IMR-90 (cell line): ENCODE data around the gene NELL2. TPM values are rescaled to one million over a fixed set of nuclear protein-coding genes. Genes with fewer than 3 reads are reported as not detected.

Experiments
- ATAC-seq: fragments of 200-7000 bp; cut with Tn5 transposase; 2 replicates; pipeline ENCODE4 v1.9.1; 2020; ENCODE audit warnings: low read depth, mild to moderate bottlenecking, moderate library complexity
- BruUV-seq: library from RNA; stranded (reverse); fragments of 400-500 nt; replicated peaks from 2 replicates; lab custom pipeline; 2021; lab: Mats Ljungman, UMichigan
- CTCF ChIA-PET: fragments of 300-600 bp; formaldehyde crosslinking; extraction: SDS; loops from one replicate; lab custom pipeline; 2021; ENCODE audit warnings: antibody characterized with exemption; lab: Yijun Ruan, JAX
- POLR2A ChIA-PET: fragments of 300-600 bp; sonication (Branson Sonifier 250); formaldehyde crosslinking; loops from one replicate; lab custom pipeline; 2022; ENCODE audit warnings: antibody characterized with exemption; ENCODE audit not compliant: unreplicated experiment; lab: Charles Lee
- DNase-seq: peaks from one replicate; pipeline ENCODE4 v3.0.0; 2013
- H2AFZ ChIP-seq: replicated peaks from 2 replicates; pipeline ENCODE3; 2013; ENCODE audit warnings: low read length, mild to moderate bottlenecking; ENCODE audit not compliant: poor library complexity
- H2AK5ac ChIP-seq: 2 replicates; pipeline ENCODE4 v1.6.1; 2013; ENCODE audit warnings: low read depth, low read length, inconsistent platforms
- H2AK9ac ChIP-seq: replicated peaks from 2 replicates; pipeline ENCODE3; 2013; ENCODE audit warnings: mild to moderate bottlenecking, low read depth, low read length, moderate library complexity; ENCODE audit not compliant: poor library complexity
- H2BK120ac ChIP-seq: 2 replicates; pipeline ENCODE4 v1.6.1; 2013; ENCODE audit warnings: low read depth, low read length, inconsistent platforms
- H2BK15ac ChIP-seq: 3 replicates; pipeline ENCODE4 v1.6.1; 2013; ENCODE audit warnings: low read depth, low read length, inconsistent platforms
- H2BK20ac ChIP-seq: 2 replicates; pipeline ENCODE4 v1.6.1; 2013; ENCODE audit warnings: low read depth, mild to moderate bottlenecking, inconsistent platforms, low read length, moderate library complexity
- H2BK5ac ChIP-seq: 2 replicates; pipeline ENCODE4 v1.6.1; 2013; ENCODE audit warnings: mild to moderate bottlenecking, low read depth, low read length, inconsistent platforms; ENCODE audit not compliant: poor library complexity, severe bottlenecking
- H3K14ac ChIP-seq: replicated peaks from 2 replicates; pipeline ENCODE4 v1.6.1; 2013; ENCODE audit warnings: low read depth, low read length, inconsistent platforms
- H3K18ac ChIP-seq: 2 replicates; pipeline ENCODE4 v1.6.1; 2013; ENCODE audit warnings: low read depth, low read length, control low read depth
- H3K23ac ChIP-seq: 2 replicates; pipeline ENCODE4 v1.6.1; 2013; ENCODE audit warnings: low read depth, low read length, inconsistent platforms
- H3K27ac ChIP-seq: 2 replicates; pipeline ENCODE4 v1.5.1; 2013; ENCODE audit warnings: mild to moderate bottlenecking, control low read depth, low read length; ENCODE audit not compliant: insufficient read depth
- H3K27me3 ChIP-seq: 2 replicates; pipeline ENCODE4 v1.6.1; 2013; ENCODE audit warnings: low read length; ENCODE audit not compliant: control insufficient read depth, insufficient read depth
- H3K36me3 ChIP-seq: 2 replicates; pipeline ENCODE4 v1.6.1; 2013; ENCODE audit warnings: low read length, mixed read lengths; ENCODE audit not compliant: control insufficient read depth, insufficient read depth
- H3K4ac ChIP-seq: 2 replicates; pipeline ENCODE4 v1.6.1; 2013; ENCODE audit warnings: low read depth, low read length, inconsistent platforms
- H3K4me1 ChIP-seq: 2 replicates; pipeline ENCODE4 v1.6.1; 2013; ENCODE audit warnings: low read length, mixed read lengths; ENCODE audit not compliant: control insufficient read depth, insufficient read depth
- H3K4me2 ChIP-seq: 2 replicates; pipeline ENCODE4 v1.6.1; 2013; ENCODE audit warnings: low read depth, mild to moderate bottlenecking, control low read depth, low read length, moderate library complexity
- H3K4me3 ChIP-seq: 2 replicates; pipeline ENCODE4 v1.5.1; 2013; ENCODE audit warnings: low read depth, mild to moderate bottlenecking, control low read depth, low read length, moderate library complexity; ENCODE audit not compliant: insufficient read depth
- H3K56ac ChIP-seq: 2 replicates; pipeline ENCODE4 v1.6.1; 2013; ENCODE audit warnings: low read length, inconsistent platforms; ENCODE audit not compliant: insufficient read depth; ENCODE audit errors: extremely low read depth
- H3K79me1 ChIP-seq, 2 experiments: 2 replicates each; pipeline ENCODE4 v1.6.1; 2013; ENCODE audit warnings: low read length in 2 of 2, inconsistent platforms in 1 of 2, low read depth in 1 of 2
- H3K9ac ChIP-seq: 2 replicates; pipeline ENCODE4 v1.6.1; 2013; ENCODE audit warnings: low read depth, low read length, control low read depth
- H3K9me1 ChIP-seq: 2 replicates; pipeline ENCODE4 v1.6.1; 2013; ENCODE audit warnings: low read length, inconsistent platforms; ENCODE audit not compliant: insufficient read depth
- H3K9me3 ChIP-seq: 2 replicates; pipeline ENCODE4 v1.6.1; 2013; ENCODE audit warnings: low read length; ENCODE audit not compliant: control insufficient read depth, insufficient read depth
- H4K20me1 ChIP-seq: 2 replicates; pipeline ENCODE4 v1.6.1; 2013; ENCODE audit warnings: low read length, inconsistent platforms; ENCODE audit not compliant: insufficient read depth
- H4K5ac ChIP-seq: 2 replicates; pipeline ENCODE4 v1.6.1; 2013; ENCODE audit warnings: mild to moderate bottlenecking, low read depth, low read length, control low read depth
- H4K8ac ChIP-seq, 2 experiments: 2 replicates each; pipeline ENCODE4 v1.6.1; 2013; ENCODE audit warnings: low read depth in 2 of 2, low read length in 2 of 2, control low read depth in 1 of 2, inconsistent platforms in 1 of 2
- H4K91ac ChIP-seq: 2 replicates; pipeline ENCODE4 v1.6.1; 2013; ENCODE audit warnings: low read depth, low read length, inconsistent platforms; ENCODE audit not compliant: insufficient read depth
- BHLHE40 ChIP-seq: fragments of 150-350 bp; IDR thresholded peaks from 2 replicates; pipeline ENCODE4 v1.6.1; 2016; ENCODE audit warnings: mild to moderate bottlenecking, low read depth, low read length
- CEBPB ChIP-seq: IDR thresholded peaks from 2 replicates; pipeline ENCODE4 v1.6.1; 2012; ENCODE audit warnings: low read depth, low read length, improper control_type of control experiment
- CHD1 ChIP-seq: IDR thresholded peaks from 2 replicates; pipeline ENCODE4 v1.6.1; 2012; ENCODE audit warnings: low read depth, low read length, improper control_type of control experiment
- ELK1 ChIP-seq: fragments of 150-350 bp; IDR thresholded peaks from 2 replicates; pipeline ENCODE4 v1.6.1; 2016; ENCODE audit warnings: low read depth, mild to moderate bottlenecking, low read length, moderate library complexity, borderline replicate concordance
- FOS ChIP-seq: fragments of 150-350 bp; IDR thresholded peaks from 2 replicates; pipeline ENCODE4 v1.6.1; 2016; ENCODE audit warnings: low read depth, low read length
- MAZ ChIP-seq: IDR thresholded peaks from 2 replicates; pipeline ENCODE4 v1.6.1; 2012; ENCODE audit warnings: low read depth, mild to moderate bottlenecking, low read length, improper control_type of control experiment, moderate library complexity, borderline replicate concordance
- MXI1 ChIP-seq: IDR thresholded peaks from 2 replicates; pipeline ENCODE4 v1.6.1; 2012; ENCODE audit warnings: low read depth, mild to moderate bottlenecking, low read length, moderate library complexity, borderline replicate concordance
- NFE2L2 ChIP-seq: fragments of 150-350 bp; IDR thresholded peaks from 2 replicates; pipeline ENCODE4 v1.6.1; 2016; ENCODE audit warnings: low read depth, mild to moderate bottlenecking, low read length
- POLR2A ChIP-seq: IDR thresholded peaks from 2 replicates; pipeline ENCODE4 v1.6.1; 2012; ENCODE audit warnings: mild to moderate bottlenecking, low read depth, low read length
- RAD21 ChIP-seq: IDR thresholded peaks from 2 replicates; pipeline ENCODE4 v1.6.1; 2012; ENCODE audit warnings: low read length, improper control_type of control experiment
- RCOR1 ChIP-seq: IDR thresholded peaks from 2 replicates; pipeline ENCODE4 v1.6.1; 2012; ENCODE audit warnings: mild to moderate bottlenecking, low read length, improper control_type of control experiment; ENCODE audit not compliant: insufficient replicate concordance
- RFX5 ChIP-seq: IDR thresholded peaks from 2 replicates; pipeline ENCODE4 v1.8.0; 2012; ENCODE audit warnings: low read depth, mild to moderate bottlenecking, low read length, moderate library complexity
- SMC3 ChIP-seq: fragments of 150-350 bp; IDR thresholded peaks from 2 replicates; pipeline ENCODE4 v1.6.1; 2016; ENCODE audit warnings: low read depth, mild to moderate bottlenecking, antibody characterized with exemption, low read length, moderate library complexity
- WGBS, 2 experiments: methylation state at CpG; one replicate each; pipeline versions ENCODE4 v1.1.5 to v1.1.7; 2013; ENCODE audit warnings: missing lambda C conversion rate in 2 of 2; ENCODE audit not compliant: insufficient read length in 1 of 2; ENCODE audit errors: extremely low coverage in 2 of 2; 5-methylcytosine and 5-hydroxymethylcytosine counted together
- dilution Hi-C: fragments of 300-500 bp; cut with HindIII; formaldehyde crosslinking; loops from one replicate; pipeline ENCODE4 v1.14.3; 2018; ENCODE audit warnings: low sequenced_read_pairs; ENCODE audit not compliant: unreplicated experiment
- in situ Hi-C: fragments of 300-500 bp; cut with MboI; formaldehyde crosslinking; loops from 3 replicates; pipeline ENCODE4 v1.14.3; 2019; ENCODE audit warnings: low sequenced_read_pairs, inconsistent platforms, mixed read lengths
- intact Hi-C: fragments of 100-400 bp; cut with micrococcal nuclease; formaldehyde crosslinking; loops from 2 replicates; pipeline ENCODE4 v1.10.0; 2022
- polyA plus RNA-seq, 3 experiments: library from polyadenylated mRNA; depleted of rRNA; stranded (reverse); fragments of >200 nt; gene quantifications; 2 replicates each; pipeline ENCODE4 v1.2.3, GENCODE V29; 2012; ENCODE audit warnings: low replicate concordance in 1 of 3
- total RNA-seq: library from RNA; depleted of rRNA; stranded (reverse); fragments of >200 nt; gene quantifications from 2 replicates; pipeline ENCODE4 v1.2.3, GENCODE V29; 2012

The NELL2 gene
- total and polyA plus RNA-seq, 2 of the 4 experiments (the other 2 are of a cell fraction): 0.18 to 0.26 TPM

GRCh38 chr12:44847403-44847802, 28.7 kb downstream of the NELL2 start:
- CTCF ChIA-PET: interaction anchor here (0.7 kb wide), 1 partner anchor 129 kb away, joined by 4 read pairs; no protein-coding TSS in a partner anchor
- H2BK120ac ChIP-seq: no peak overlapping the region
- H4K20me1 ChIP-seq: no peaks in the 10 kb centered on the region
- H3K18ac ChIP-seq: no peak overlapping the region
- WGBS, 2 experiments: no CpG with 5 or more reads among the region's 1 CpG
- no peak overlapping the region for H3K4ac ChIP-seq
- in situ Hi-C loops: no loop called here
- BruUV-seq: no TSS peak
- H3K36me3 ChIP-seq: no peaks in the 10 kb centered on the region
- POLR2A ChIA-PET: no interaction called here
- no peak overlapping the region for H2AFZ ChIP-seq
- dilution Hi-C loops: no loop called here
- H2AK9ac ChIP-seq: no peak overlapping the region
- DNase-seq: no peak
- H2BK15ac ChIP-seq: no peak overlapping the region
- intact Hi-C loops: no loop called here
- H2BK5ac ChIP-seq: no peak overlapping the region
- no peak overlapping the region for H2AK5ac ChIP-seq
- no peaks in the 10 kb centered on the region for H3K27me3 ChIP-seq
- TF ChIP-seq CEBPB (no peak), RFX5 (no peak), MXI1 (no peak), SMC3 (no peak), BHLHE40 (no peak), RAD21 (no peak), RCOR1 (no peak), NFE2L2 (no peak), POLR2A (no peak), FOS (no peak), MAZ (no peak), CHD1 (no peak), ELK1 (no peak)
- H3K56ac ChIP-seq: no peak overlapping the region
- H3K14ac ChIP-seq: no peak overlapping the region
- no peak overlapping the region for H2BK20ac ChIP-seq
- ATAC-seq: no peak
- H3K4me3 ChIP-seq: no peak overlapping the region
- no peaks in the 10 kb centered on the region for H3K9me3 ChIP-seq
- no peak overlapping the region for H3K4me2 ChIP-seq
- no peak overlapping the region for H3K23ac ChIP-seq
- no peaks in the 10 kb centered on the region for H3K9me1 ChIP-seq
- no peaks in the 10 kb centered on the region for H3K4me1 ChIP-seq
- H4K91ac ChIP-seq: no peak overlapping the region
- no peak overlapping the region for H4K8ac ChIP-seq
- H4K5ac ChIP-seq: no peak overlapping the region
- H3K9ac ChIP-seq: no peak overlapping the region
- no peak overlapping the region for H3K27ac ChIP-seq
- no peaks in the 10 kb centered on the region for H3K79me1 ChIP-seq
